Motor neuron (in vitro differentiated cells): Measurements from ENCODE around the gene GPR3. TPM values are rescaled to one million over a fixed set of nuclear protein-coding genes. Genes with fewer than 3 reads are reported as not detected.

Experiments used
- ATAC-seq, 8 experiments: fragments of 200-7000 bp; cut with Tn5 transposase; replicated peaks in 6 of 8; 2 replicates each; pipeline ENCODE4 v1.8.0; 2021; ENCODE audit warnings: mild to moderate bottlenecking in 8 of 8, moderate library complexity in 8 of 8
- H3K27ac ChIP-seq, 2 donors: fragments of 250-450 bp; sonication (Bioruptor Pico); 2 replicates each; pipeline ENCODE4 v1.9.0; 2021; ENCODE audit warnings: antibody characterized with exemption in 2 of 2, mild to moderate bottlenecking in 2 of 2, moderate library complexity in 1 of 2
- H3K4me1 ChIP-seq, 2 donors: fragments of 250-450 bp; sonication (Bioruptor Pico); replicated peaks in 1 of 2; 2 replicates each; pipeline ENCODE4 v1.6.1; 2021; ENCODE audit warnings: antibody characterized with exemption in 2 of 2, mild to moderate bottlenecking in 2 of 2, moderate library complexity in 1 of 2
- H3K4me3 ChIP-seq, 5 donors: fragments of 250-450 bp; sonication (Bioruptor Pico); 2 replicates each; pipeline ENCODE4 v1.9.0; 2021; ENCODE audit warnings: antibody characterized with exemption in 5 of 5, mild to moderate bottlenecking in 5 of 5, moderate library complexity in 4 of 5
- WGBS, 10 experiments: fragments of 450-650 bp; shearing (Covaris generic); methylation state at CpG; one replicate each; pipeline ENCODE4 v1.0.0; 2022; 5-methylcytosine and 5-hydroxymethylcytosine counted together
- in situ Hi-C, 9 experiments: fragments of 400-800 bp; cut with MboI; loops; one replicate each; pipeline ENCODE4 v1.15.0; 2021; ENCODE audit warnings: low sequenced_read_pairs in 9 of 9, low pct_unique_long_range_greater_than_20kb in 2 of 9; ENCODE audit not compliant: unreplicated experiment in 9 of 9
- total RNA-seq, 8 experiments: library from RNA; unstranded; fragments of 300-600 nt; gene quantifications; 2 replicates each; pipeline versions ENCODE4 v1.2.3 to v1.2.4, GENCODE V29; 2022

The GPR3 gene
- total RNA-seq, 8 experiments from 2014 or later = 0.56 to 4.0 (median 2.5) TPM

GRCh38 chr1:27392778-27393635 is 585 bp downstream of the GPR3 start:
- peaks cover 7 to 20% of the 10 kb centered on the region in 2 donors for H3K4me1 ChIP-seq
- in situ Hi-C loops = loop anchor here in 5 of 9 experiments (10.0 to 25.0 kb wide), 5 partner anchors 88 to 281 kb away; partner anchors contain the start of gene AHDC1 (in 4 of the 5)
- peak overlapping the region; percentile 56 to 74 (median 68) for H3K4me3 ChIP-seq
- ATAC-seq = peak; percentile 2 to 31 (median 15)
- peak overlapping the region in 1 of 2 donors; percentile 43 for H3K27ac ChIP-seq
- WGBS, 10 experiments = 0 to 100% (median 10%) methylated on average over 1 to 6 of the region's 30 CpGs; no CpG with 5 or more reads in 2 of the 10 experiments

GRCh38 chr1:27393641-27394281 is 1.3 kb downstream of the GPR3 start:
- H3K27ac ChIP-seq = no peak overlapping the region
- in situ Hi-C loops = loop anchor here in 5 of 9 experiments (10.0 to 25.0 kb wide), 5 partner anchors 89 to 281 kb away; partner anchors contain the start of gene AHDC1 (in 4 of the 5)
- WGBS, 10 experiments = 60 to 100% (median 98%) methylated on average over 1 to 10 of the region's 18 CpGs; no CpG with 5 or more reads in 3 of the 10 experiments

GRCh38 chr1:27394282-27394658 is 1.8 kb downstream of the GPR3 start:
- WGBS, 10 experiments = 94 to 100% (median 100%) methylated on average over 2 to 9 of the region's 9 CpGs; no CpG with 5 or more reads in 5 of the 10 experiments
- peaks cover 15 to 28% of the 10 kb centered on the region in 2 donors for H3K4me1 ChIP-seq
- in situ Hi-C loops = loop anchor here in 5 of 9 experiments (10.0 to 25.0 kb wide), 5 partner anchors 89 to 282 kb away; partner anchors contain the start of gene AHDC1 (in 4 of the 5)

More at GRCh38 chr1:27393641-27394281, 1.3 kb downstream of the GPR3 start:
- peak overlapping the region in 1 of 5 donors; percentile 74 for H3K4me3 ChIP-seq
- no peak for ATAC-seq
- peaks cover 10 to 23% of the 10 kb centered on the region in 2 donors for H3K4me1 ChIP-seq

GRCh38 chr1:27394925-27395324 is 2.5 kb downstream of the GPR3 start:
- Histone ChIP-seq H3K4me3 (no peak overlapping the region), H3K27ac (no peak overlapping the region), H3K4me1 (peaks cover 21 to 35% of the 10 kb centered on the region in 2 donors)
- ATAC-seq = no peak
- 57 to 100% (median 87%) methylated on average over 1 of the region's 1 CpG; no CpG with 5 or more reads in 6 of the 10 experiments for WGBS, 10 experiments
- in situ Hi-C loops = loop anchor here in 6 of 9 experiments (5.0 to 25.0 kb wide), 6 partner anchors 90 to 283 kb away; partner anchors contain the start of gene AHDC1 (in 4 of the 6)

More at GRCh38 chr1:27394282-27394658, 1.8 kb downstream of the GPR3 start:
- H3K4me3 ChIP-seq = no peak overlapping the region
- no peak for ATAC-seq
- H3K27ac ChIP-seq = no peak overlapping the region

- Histone ChIP-seq H3K4me3 (no peak overlapping the region), H3K27ac (no peak overlapping the region), H3K4me1 (peaks cover 28 to 41% of the 10 kb centered on the region in 2 donors)
- 0 to 15% (median 3%) methylated on average over 1 to 9 of the region's 10 CpGs; no CpG with 5 or more reads in 3 of the 10 experiments for WGBS, 10 experiments
- in situ Hi-C loops = loop anchor here in 6 of 9 experiments (5.0 to 25.0 kb wide), 6 partner anchors 91 to 283 kb away; partner anchors contain the start of gene AHDC1 (in 4 of the 6)
- peak; percentile 3 to 9 (median 4) for ATAC-seq
These were observed 3.2 kb downstream of the GPR3 start for GRCh38 chr1:27395441-27396195.

GRCh38 chr1:27397110-27397509 is 4.7 kb downstream of the GPR3 start:
- in situ Hi-C loops = loop anchor here in 6 of 9 experiments (5.0 to 25.0 kb wide), 6 partner anchors 92 to 285 kb away; partner anchors contain the start of gene AHDC1 (in 4 of the 6)
- no peak overlapping the region for H3K27ac ChIP-seq
- 68 to 100% (median 93%) methylated on average over 1 to 3 of the region's 3 CpGs; no CpG with 5 or more reads in 6 of the 10 experiments for WGBS, 10 experiments
- no peak for ATAC-seq
- peaks cover 31 to 37% of the 10 kb centered on the region in 2 donors for H3K4me1 ChIP-seq
- H3K4me3 ChIP-seq = no peak overlapping the region

GRCh38 chr1:27397749-27398148 is 5.3 kb downstream of the GPR3 start:
- no peak for ATAC-seq
- in situ Hi-C loops = loop anchor here in 6 of 9 experiments (5.0 to 25.0 kb wide), 6 partner anchors 93 to 285 kb away; partner anchors contain the start of gene AHDC1 (in 4 of the 6)
- Histone ChIP-seq H3K4me1 (peaks cover 34 to 42% of the 10 kb centered on the region in 2 donors), H3K4me3 (no peak overlapping the region), H3K27ac (no peak overlapping the region)
- WGBS, 10 experiments = 42 to 100% (median 85%) methylated on average over 1 to 5 of the region's 7 CpGs; no CpG with 5 or more reads in 3 of the 10 experiments

GRCh38 chr1:27398405-27399149 is 6.2 kb downstream of the GPR3 start:
- peaks cover 35 to 47% of the 10 kb centered on the region in 2 donors for H3K4me1 ChIP-seq
- WGBS, 10 experiments = 17 to 100% (median 59%) methylated on average over 1 to 3 of the region's 4 CpGs; no CpG with 5 or more reads in 6 of the 10 experiments
- H3K4me3 ChIP-seq = no peak overlapping the region
- ATAC-seq = no peak
- peak overlapping the region; percentile 1 to 26 for H3K27ac ChIP-seq
- in situ Hi-C loops = loop anchor here in 6 of 9 experiments (5.0 to 25.0 kb wide), 6 partner anchors 94 to 286 kb away; partner anchors contain the start of gene AHDC1 (in 4 of the 6)

GRCh38 chr1:27399251-27400025 is 7.0 kb downstream of the GPR3 start:
- H3K4me3 ChIP-seq = no peak overlapping the region
- ATAC-seq = peak in 6 of 8 experiments; percentile 2 to 52 (median 20)
- 28 to 90% (median 60%) methylated on average over 1 to 7 of the region's 19 CpGs; no CpG with 5 or more reads in 4 of the 10 experiments for WGBS, 10 experiments
- peak overlapping the region; percentile 20 to 26 for H3K27ac ChIP-seq
- peaks cover 44 to 56% of the 10 kb centered on the region in 2 donors for H3K4me1 ChIP-seq
- in situ Hi-C loops = loop anchor here in 6 of 9 experiments (5.0 to 25.0 kb wide), 7 partner anchors 95 to 287 kb away; partner anchors contain the start of genes AHDC1 (in 4 of the 6) and FGR (in 1 of the 6)

GRCh38 chr1:27400082-27400962 is 7.9 kb downstream of the GPR3 start:
- WGBS, 10 experiments = 7 to 80% (median 53%) methylated on average over 1 to 11 of the region's 13 CpGs; no CpG with 5 or more reads in 1 of the 10 experiments
- Histone ChIP-seq H3K27ac (no peak overlapping the region), H3K4me3 (no peak overlapping the region), H3K4me1 (peaks cover 53 to 62% of the 10 kb centered on the region in 2 donors)
- ATAC-seq = peak in 4 of 8 experiments; percentile 7 to 49 (median 19)
- in situ Hi-C loops = loop anchor here in 1 of 9 experiments (25.0 kb wide), 1 partner anchor 237 kb away; the partner anchor contains the start of gene FGR
